SH-SY5Y (cell line): Measurements from ENCODE around the gene ERI2.

Experiments
- GATA2 ChIP-seq: IDR thresholded peaks from 2 replicates; pipeline ENCODE4 v1.6.1; 2011; ENCODE audit warnings: mild to moderate bottlenecking, low read depth, low read length
- GATA3 ChIP-seq: IDR thresholded peaks from 2 replicates; pipeline ENCODE4 v1.6.1; 2011; ENCODE audit warnings: low read depth, mild to moderate bottlenecking, low read length, moderate library complexity

GRCh38 chr16:20755238-20755637 is 51.0 kb downstream of the ERI2 start:
- TF ChIP-seq GATA2 (no peak), GATA3 (no peak)
